GM18526 (cell line): ENCODE measurements around the gene EDC3.

Source experiments
- POLR2A ChIP-seq: IDR thresholded peaks from 3 replicates; pipeline ENCODE4 v1.6.1; 2011; ENCODE audit not compliant: insufficient read length; ENCODE audit errors: extremely low read depth

Gene EDC3

GRCh38 chr15:74695597-74696397, at the start of gene EDC3:
Gene EDC3, minus strand, starts transcription at chr15:74696024. Its CDS starts 20,900 bp downstream, at chr15:74675124.
- peak; percentile 66 for TF ChIP-seq POLR2A

GRCh38 chr15:74742422-74742821, 46.6 kb upstream of the EDC3 start:
- TF ChIP-seq POLR2A, result no peak

GRCh38 chr15:74735305-74735704, 39.5 kb upstream of the EDC3 start:
- TF ChIP-seq POLR2A, result no peak

GRCh38 chr15:74733269-74733668, 37.4 kb upstream of the EDC3 start:
- TF ChIP-seq POLR2A, result no peak

- TF ChIP-seq POLR2A, result no peak
Measured at GRCh38 chr15:74732846-74733245, 37.0 kb upstream of the EDC3 start.

- no peak for TF ChIP-seq POLR2A
Measured at GRCh38 chr15:74730619-74731316, 34.9 kb upstream of the EDC3 start.

- TF ChIP-seq POLR2A, result no peak
Measured at GRCh38 chr15:74727727-74728126, 31.9 kb upstream of the EDC3 start.

GRCh38 chr15:74726774-74727164, 30.9 kb upstream of the EDC3 start:
- TF ChIP-seq POLR2A, result no peak

- no peak for TF ChIP-seq POLR2A
Measured at GRCh38 chr15:74725845-74726773, 30.3 kb upstream of the EDC3 start.

- no peak for TF ChIP-seq POLR2A
Measured at GRCh38 chr15:74725225-74725774, 29.5 kb upstream of the EDC3 start, which contains the start of gene CYP1A1. Gene CYP1A1, minus strand, starts transcription at chr15:74725528. Its CDS starts 2,431 bp downstream, at chr15:74723097.

GRCh38 chr15:74724570-74725224, 28.9 kb upstream of the EDC3 start:
- no peak for TF ChIP-seq POLR2A

GRCh38 chr15:74723754-74724334, 28.0 kb upstream of the EDC3 start:
- no peak for TF ChIP-seq POLR2A

- TF ChIP-seq POLR2A, result no peak
Measured at GRCh38 chr15:74723187-74723586, 27.4 kb upstream of the EDC3 start.

- TF ChIP-seq POLR2A, result no peak
Measured at GRCh38 chr15:74722591-74722990, 26.8 kb upstream of the EDC3 start.
